ENCODE results near the gene GSTM2.

- peak; percentile 82 to 97 (median 86) for TF ChIP-seq CTCF (IDR thresholded peaks at IDR 0.05)
- TF ChIP-seq POLR2A (IDR thresholded peaks at IDR 0.05), result no peak
Measured at GRCh38 chr1:109640285-109640865, 27.5 kb upstream of the GSTM2 start.

Data from body of pancreas (tissue), 4 donors.